Endothelial cell of umbilical vein (primary cell): Measurements from ENCODE around the gene FSTL4. TPM values are rescaled to one million over a fixed set of nuclear protein-coding genes. Genes with fewer than 3 reads are reported as not detected.

Experiments
- BruUV-seq: library from RNA; stranded (reverse); fragments of 400-500 nt; replicated peaks from 2 replicates; lab custom pipeline; 2021; lab: Mats Ljungman, UMichigan
- CTCF ChIA-PET: fragments of 300-600, 350-600 bp; sonication (Branson Sonifier 250); formaldehyde crosslinking; loops from one replicate; lab custom pipeline; 2021; ENCODE audit warnings: antibody characterized with exemption, inconsistent platforms; lab: Charles Lee
- POLR2A ChIA-PET: fragments of 300-600, 350-600 bp; sonication (Branson Sonifier 250); formaldehyde crosslinking; loops from one replicate; lab custom pipeline; 2021; ENCODE audit warnings: antibody characterized with exemption, inconsistent platforms; lab: Charles Lee
- DNase-seq: peaks from one replicate; pipeline ENCODE4 v3.0.0-alpha.2; 2011; ENCODE audit warnings: low read depth, low spot score
- FAIRE-seq: peaks from 2 replicates; lab custom pipeline; 2011; peaks lifted over from hg19 to GRCh38; lab: Jason Lieb, UNC
- H2AFZ ChIP-seq: 2 replicates; pipeline ENCODE4 v1.6.0; 2012; ENCODE audit warnings: low read depth, low read length, control low read depth, inconsistent platforms
- H3K27ac ChIP-seq: 2 replicates; pipeline ENCODE4 v1.5.1; 2011; ENCODE audit warnings: low read depth, mild to moderate bottlenecking, control low read depth, low read length, moderate library complexity; ENCODE audit not compliant: insufficient read depth
- H3K27me3 ChIP-seq, 2 experiments: 2 replicates each; pipeline versions ENCODE4 v1.6.0 to v1.6.1; 2011; ENCODE audit warnings: low read length in 2 of 2, mixed read lengths in 1 of 2; ENCODE audit not compliant: control insufficient read depth in 2 of 2, insufficient read depth in 2 of 2
- H3K36me3 ChIP-seq, 2 experiments: 2 replicates in 1 of 2; 3 replicates in 1 of 2; pipeline ENCODE4 v1.5.1; 2011; ENCODE audit warnings: low read length in 2 of 2, mild to moderate bottlenecking in 1 of 2, moderate library complexity in 1 of 2; ENCODE audit not compliant: control insufficient read depth in 2 of 2, insufficient read depth in 2 of 2; ENCODE audit errors: extremely low read depth in 1 of 2
- H3K4me1 ChIP-seq: 3 replicates; pipeline ENCODE4 v1.5.1; 2011; ENCODE audit warnings: mild to moderate bottlenecking, low read length; ENCODE audit not compliant: control insufficient read depth, insufficient read depth; ENCODE audit errors: extremely low read depth
- H3K4me2 ChIP-seq: 2 replicates; pipeline ENCODE4 v1.6.1; 2011; ENCODE audit warnings: low read length, control low read depth, mixed read lengths; ENCODE audit not compliant: insufficient read depth
- H3K4me3 ChIP-seq, 3 experiments: fragments of 200-600 bp in 1 of 3; sonication (generic), shearing (Covaris generic) in 1 of 3; replicated peaks in 1 of 3; 2 replicates each; pipeline ENCODE4 v1.5.1; 2011 to 2016; ENCODE audit warnings: control low read depth in 3 of 3, low read length in 3 of 3, mild to moderate bottlenecking in 2 of 3, inconsistent platforms in 1 of 3, low read depth in 1 of 3, moderate library complexity in 1 of 3; ENCODE audit not compliant: insufficient read depth in 1 of 3
- H3K79me2 ChIP-seq: 2 replicates; pipeline ENCODE4 v1.6.0; 2012; ENCODE audit warnings: low read length, inconsistent platforms; ENCODE audit not compliant: control insufficient read depth, insufficient read depth
- H3K9ac ChIP-seq: replicated peaks from 2 replicates; pipeline ENCODE3; 2011; ENCODE audit warnings: low read length, control low read depth; ENCODE audit not compliant: insufficient read depth; ENCODE audit errors: extremely low read depth
- H3K9me1 ChIP-seq: replicated peaks from 3 replicates; pipeline ENCODE4 v1.6.0; 2011; ENCODE audit warnings: mild to moderate bottlenecking, low read length; ENCODE audit not compliant: control insufficient read depth, insufficient read depth; ENCODE audit errors: extremely low read depth
- H3K9me3 ChIP-seq: replicated peaks from 2 replicates; pipeline ENCODE4 v1.5.1; 2012; ENCODE audit warnings: low read length, inconsistent platforms; ENCODE audit not compliant: control insufficient read depth, insufficient read depth
- H4K20me1 ChIP-seq: replicated peaks from 2 replicates; pipeline ENCODE3; 2011; ENCODE audit warnings: mild to moderate bottlenecking, low read length; ENCODE audit not compliant: control insufficient read depth, insufficient read depth; ENCODE audit errors: extremely low read depth
- CTCF ChIP-seq, 2 donors: IDR thresholded peaks; 1 replicate in 1 of 2; 2 replicates in 1 of 2; pipeline ENCODE4 v1.5.1; 2011; ENCODE audit warnings: low read length in 2 of 2, mild to moderate bottlenecking in 2 of 2, moderate library complexity in 2 of 2, control low read depth in 1 of 2, inconsistent platforms in 1 of 2, low read depth in 1 of 2; ENCODE audit not compliant: insufficient read depth in 1 of 2; ENCODE audit errors: extremely low read depth in 1 of 2
- FOS ChIP-seq: IDR thresholded peaks from 2 replicates; pipeline ENCODE4 v1.6.1; 2011; ENCODE audit warnings: mild to moderate bottlenecking, low read length, moderate library complexity, borderline replicate concordance; ENCODE audit not compliant: insufficient read depth
- JUN ChIP-seq: IDR thresholded peaks from 2 replicates; pipeline ENCODE4 v1.6.1; 2011; ENCODE audit warnings: borderline replicate concordance, low read depth; ENCODE audit not compliant: insufficient read length, insufficient read depth
- MAX ChIP-seq: IDR thresholded peaks from 2 replicates; pipeline ENCODE4 v1.6.1; 2011; ENCODE audit not compliant: insufficient read depth, insufficient read length
- MYC ChIP-seq: IDR thresholded peaks from one replicate; pipeline ENCODE4 v1.6.1; 2011; ENCODE audit warnings: mild to moderate bottlenecking, low read depth, low read length
- POLR2A ChIP-seq: IDR thresholded peaks from 2 replicates; pipeline ENCODE4 v1.6.1; 2012; ENCODE audit warnings: low read depth, mild to moderate bottlenecking, control low read depth, low read length
- POLR2AphosphoS5 ChIP-seq: IDR thresholded peaks from 2 replicates; pipeline ENCODE4 v1.6.1; 2012; ENCODE audit warnings: low read depth, mild to moderate bottlenecking, control low read depth, low read length, moderate library complexity; ENCODE audit not compliant: insufficient read depth
- dilution Hi-C: fragments of 300-500 bp; cut with MboI; formaldehyde crosslinking; loops from one replicate; pipeline ENCODE4 v1.15.0; 2019; ENCODE audit warnings: low sequenced_read_pairs; ENCODE audit not compliant: extremely low pct_ligation_motif_present
- intact Hi-C: fragments of 100-400 bp; cut with micrococcal nuclease; formaldehyde crosslinking; loops from one replicate; pipeline ENCODE4 v1.10.0; 2022
- polyA plus RNA-seq, 4 experiments: library from polyadenylated mRNA; depleted of rRNA in 3 of 4; stranded (reverse) in 3 of 4; unstranded in 1 of 4; fragments of >200 nt; gene quantifications; 2 replicates each; pipeline versions ENCODE4 v1.2.1 to v1.2.3, GENCODE V29; 2011 to 2012; ENCODE audit warnings: missing spikeins in 1 of 4
- total RNA-seq: library from RNA; stranded (reverse); gene quantifications from 2 replicates; pipeline ENCODE4 v1.2.3, GENCODE V29; 2021

Gene FSTL4
- total and polyA plus RNA-seq, 2 donors (not counting 3 experiments of a cell fraction or from before 2014, with no cell fraction given), result 0.18 TPM; not detected in 1

GRCh38 chr5:133480866-133481265, 131.5 kb downstream of the FSTL4 start:
- no peaks in the 10 kb centered on the region for H3K9me1 ChIP-seq
- no peak overlapping the region for H3K4me2 ChIP-seq
- no TSS peak for BruUV-seq
- TF ChIP-seq CTCF (IDR thresholded peaks at IDR 0.05; ENCODE audit: extremely low read depth in 1 of 2, insufficient read depth in 1 of 2, low read depth in 1 of 2, low read length in 2 of 2), result no peak
- ChIA-PET CTCF (interaction anchor here (1.3 to 1.8 kb wide), 2 partner anchors 21 to 27 kb away, joined by 5 to 6 read pairs; no protein-coding TSS in a partner anchor), POLR2A (no interaction called here)
- H3K36me3 ChIP-seq, result no peaks in the 10 kb centered on the region
- H3K27me3 ChIP-seq, result peaks cover 4 to 5% of the 10 kb centered on the region in 2 experiments
- no peaks in the 10 kb centered on the region for H3K9me3 ChIP-seq
- no peaks in the 10 kb centered on the region for H4K20me1 ChIP-seq
- FAIRE-seq (no peak), DNase-seq (no peak)
- H3K79me2 ChIP-seq, result no peaks in the 10 kb centered on the region
- intact Hi-C loops (no loop called here), dilution Hi-C loops (no loop called here)
- H3K4me1 ChIP-seq, result peaks cover 14% of the 10 kb centered on the region
- H2AFZ ChIP-seq, result no peak overlapping the region
- no peak overlapping the region for H3K27ac ChIP-seq
- no peak overlapping the region for H3K4me3 ChIP-seq
- H3K9ac ChIP-seq, result no peak overlapping the region

GRCh38 chr5:133480366-133480765, 132.0 kb downstream of the FSTL4 start:
- FAIRE-seq (no peak), DNase-seq (no peak)
- no peak overlapping the region for H3K4me2 ChIP-seq
- dilution Hi-C loops (no loop called here), intact Hi-C loops (no loop called here)
- H3K9me1 ChIP-seq, result no peaks in the 10 kb centered on the region
- ChIA-PET CTCF (interaction anchor here (1.8 kb wide), 1 partner anchor 26 kb away, joined by 5 read pairs; no protein-coding TSS in a partner anchor), POLR2A (no interaction called here)
- TF ChIP-seq MYC (no peak), CTCF (IDR thresholded peaks at IDR 0.05; ENCODE audit: extremely low read depth in 1 of 2, insufficient read depth in 1 of 2, low read depth in 1 of 2, low read length in 2 of 2) (no peak), POLR2AphosphoS5 (no peak), POLR2A (no peak), JUN (no peak), MAX (no peak), FOS (no peak)
- no peak overlapping the region for H3K4me3 ChIP-seq
- peaks cover 14% of the 10 kb centered on the region for H3K4me1 ChIP-seq
- H3K27me3 ChIP-seq, result peaks cover 4 to 5% of the 10 kb centered on the region in 2 experiments
- no peaks in the 10 kb centered on the region for H3K36me3 ChIP-seq
- no peaks in the 10 kb centered on the region for H3K79me2 ChIP-seq
- H2AFZ ChIP-seq, result no peak overlapping the region
- no peak overlapping the region for H3K27ac ChIP-seq
- H3K9ac ChIP-seq, result no peak overlapping the region
- H3K9me3 ChIP-seq, result no peaks in the 10 kb centered on the region
- no TSS peak for BruUV-seq
- no peaks in the 10 kb centered on the region for H4K20me1 ChIP-seq
